Raji (cell line): ENCODE measurements around the gene HOXA3.

Source experiments
- POLR2A ChIP-seq: IDR thresholded peaks from 2 replicates; pipeline ENCODE4 v1.6.1; 2011; ENCODE audit warnings: low read depth, low read length, control low read depth; ENCODE audit not compliant: insufficient read depth

The HOXA3 gene

GRCh38 chr7:27102581-27103442 is 49.6 kb downstream of the HOXA3 start, which contains the start of gene HOXA2:
Gene HOXA2 (minus strand): TSS chr7:27102683. CDS start chr7:27102500, 183 bp downstream.
- no peak for TF ChIP-seq POLR2A

- TF ChIP-seq POLR2A = no peak
Observed at GRCh38 chr7:27101957-27102580, 50.3 kb downstream of the HOXA3 start.

- no peak for TF ChIP-seq POLR2A
Observed at GRCh38 chr7:27101171-27101956, 51.0 kb downstream of the HOXA3 start.

GRCh38 chr7:27100694-27101170 is 51.7 kb downstream of the HOXA3 start:
- no peak for TF ChIP-seq POLR2A

GRCh38 chr7:27099453-27100370 is 52.7 kb downstream of the HOXA3 start:
- TF ChIP-seq POLR2A = no peak

GRCh38 chr7:27098578-27099451 is 53.6 kb downstream of the HOXA3 start:
- no peak for TF ChIP-seq POLR2A

GRCh38 chr7:27097686-27098577 is 54.5 kb downstream of the HOXA3 start:
- no peak for TF ChIP-seq POLR2A

GRCh38 chr7:27096768-27097514 is 55.4 kb downstream of the HOXA3 start:
- no peak for TF ChIP-seq POLR2A

- TF ChIP-seq POLR2A = peak; percentile 57
Observed at GRCh38 chr7:27095897-27096767, 56.3 kb downstream of the HOXA3 start, which contains the start of gene HOXA1. Gene HOXA1 (minus strand): TSS chr7:27096000. CDS start chr7:27095912, 88 bp downstream.

GRCh38 chr7:27095050-27095896 is 57.1 kb downstream of the HOXA3 start:
- TF ChIP-seq POLR2A = no peak
